ENCODE data around the gene CLCA1. TPM values are rescaled to one million over a fixed set of nuclear protein-coding genes. Genes with fewer than 3 reads are reported as not detected.

CLCA1 gene
- not detected in 2 replicates for total RNA-seq

DNA sequence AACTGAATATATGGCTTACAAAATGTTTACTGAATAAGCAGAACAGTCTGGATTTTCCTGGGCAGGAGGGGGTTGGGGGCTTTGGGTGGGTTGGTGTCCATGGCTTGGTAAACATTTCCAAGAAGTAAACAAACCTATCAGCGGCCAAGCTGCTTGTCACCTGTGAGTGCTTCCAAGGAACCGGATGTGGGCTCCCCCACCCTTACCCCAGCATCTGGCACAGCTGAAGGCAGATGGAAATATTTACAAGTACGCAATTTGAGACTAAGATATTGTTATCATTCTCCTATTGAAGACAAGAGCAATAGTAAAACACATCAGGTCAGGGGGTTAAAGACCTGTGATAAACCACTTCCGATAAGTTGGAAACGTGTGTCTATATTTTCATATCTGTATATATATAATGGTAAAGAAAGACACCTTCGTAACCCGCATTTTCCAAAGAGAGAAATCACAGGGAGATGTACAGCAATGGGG is at the start of gene CLCA1:
Gene CLCA1, plus strand, starts transcription at position 427 of the 477 bp plus-strand sequence. Its CDS starts 45 bp downstream, at position 472.

DNA sequence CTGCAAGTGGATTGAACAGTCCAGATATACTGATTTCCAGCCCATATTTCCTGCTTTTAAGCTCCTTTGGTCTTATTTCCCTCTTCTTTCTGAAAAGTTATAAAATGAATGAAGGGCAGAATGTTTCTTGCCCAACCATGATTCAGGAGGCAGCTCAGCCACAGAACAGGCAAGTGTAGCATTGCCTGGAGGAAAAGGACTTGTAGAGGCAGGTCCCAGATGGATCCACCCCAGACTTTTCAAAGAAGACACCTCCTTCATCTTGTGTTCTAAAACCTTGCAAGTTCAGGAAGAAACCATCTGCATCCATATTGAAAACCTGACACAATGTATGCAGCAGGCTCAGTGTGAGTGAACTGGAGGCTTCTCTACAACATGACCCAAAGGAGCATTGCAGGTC is 44.9 kb upstream of the CLCA1 start, which contains the start of gene CLCA2:
Gene CLCA2, plus strand, starts transcription at position 299 of the 400 bp plus-strand sequence. Its CDS starts 77 bp downstream, at position 376.

GRCh38 chr1:86546787-86547221 is 78.1 kb downstream of the CLCA1 start, which contains the start of gene CLCA4:
Gene CLCA4, plus strand, starts transcription at chr1:86547078. Its CDS starts 42 bp downstream, at chr1:86547120.

Other genes with a start within 250 kb of the CLCA1 start
- gene ODF2L, start 72.6 kb upstream of the CLCA1 start, total RNA-seq = 20.6 and 32.8 TPM in 2 replicates
- gene CLCA2, start 44.8 kb upstream of the CLCA1 start, total RNA-seq = 0.26 and 1.2 TPM in 2 replicates
- gene CLCA4, start 78.2 kb downstream of the CLCA1 start, total RNA-seq = 0.40 TPM in 1 of 2 replicates, not detected in the other
- 37.7 and 71.1 TPM in 2 replicates for gene SH3GLB1, start 235.6 kb downstream of the CLCA1 start, total RNA-seq